ENCODE measurements around the gene SERAC1. TPM values are rescaled to one million over a fixed set of nuclear protein-coding genes. Genes with fewer than 3 reads are reported as not detected.

Gene SERAC1
- total RNA-seq, 1 donor from 2014 or later, result 9.3 TPM

GRCh38 chr6:158205169-158205944, 37.3 kb upstream of the SERAC1 start:
- no peak overlapping the region for H2AFZ ChIP-seq (ENCODE audit: low read depth, low read length)
- peaks cover 17% of the 10 kb centered on the region for H3K4me1 ChIP-seq (ENCODE audit: insufficient read depth, low read length)
- H3K36me3 ChIP-seq (ENCODE audit: insufficient read depth, low read length), result no peaks in the 10 kb centered on the region
- Mint-ChIP-seq H3K36me3 (ENCODE audit: low read depth, unreplicated experiment) (no peaks in the 10 kb centered on the region), H3K27me3 (ENCODE audit: low read depth, unreplicated experiment) (peaks cover 1% of the 10 kb centered on the region), H3K4me3 (ENCODE audit: unreplicated experiment) (no peak overlapping the region), H3K27ac (ENCODE audit: unreplicated experiment) (no peak overlapping the region), H3K9me3 (ENCODE audit: unreplicated experiment) (no peaks in the 10 kb centered on the region), H3K4me1 (ENCODE audit: low read depth, unreplicated experiment) (peaks cover 6% of the 10 kb centered on the region)
- no peak overlapping the region for H3K4me2 ChIP-seq (ENCODE audit: low read length)
- no peaks in the 10 kb centered on the region for H3K79me2 ChIP-seq (ENCODE audit: insufficient read depth, low read length)
- H3K27ac ChIP-seq (ENCODE audit: low read depth, low read length), result no peak overlapping the region
- H3K27me3 ChIP-seq (ENCODE audit: insufficient read depth, low read length), result no peaks in the 10 kb centered on the region
- no peaks in the 10 kb centered on the region for H4K20me1 ChIP-seq (ENCODE audit: insufficient read depth, low read length)
- no peak for FAIRE-seq
- no peak for TF ChIP-seq EZH2 (IDR thresholded peaks at IDR 0.05; ENCODE audit: insufficient read depth, low read length)
- TF ChIP-seq CTCF (IDR thresholded peaks at IDR 0.05; ENCODE audit: insufficient read depth, low read depth, low read length), result peak; percentile 43
- DNase-seq (ENCODE audit: low read depth), result no peak
- H3K9ac ChIP-seq (ENCODE audit: low read length), result no peak overlapping the region
- no peaks in the 10 kb centered on the region for H3K9me3 ChIP-seq (ENCODE audit: insufficient read depth, low read depth, low read length)
- no peak overlapping the region for H3K4me3 ChIP-seq (ENCODE audit: insufficient read depth, low read depth, low read length)

GRCh38 chr6:158198461-158198860, 30.4 kb upstream of the SERAC1 start:
- no peak for TF ChIP-seq CTCF (IDR thresholded peaks at IDR 0.05; ENCODE audit: insufficient read depth, low read depth, low read length)
- no peaks in the 10 kb centered on the region for H3K27me3 Mint-ChIP-seq (ENCODE audit: low read depth, unreplicated experiment)
- H3K27me3 ChIP-seq (ENCODE audit: insufficient read depth, low read length), result no peaks in the 10 kb centered on the region
- no peak overlapping the region for H3K27ac ChIP-seq (ENCODE audit: low read depth, low read length)
- H3K4me3 ChIP-seq (ENCODE audit: insufficient read depth, low read depth, low read length), result no peak overlapping the region
- no peaks in the 10 kb centered on the region for H3K9me3 Mint-ChIP-seq (ENCODE audit: unreplicated experiment)
- H3K4me3 Mint-ChIP-seq (ENCODE audit: unreplicated experiment), result no peak overlapping the region
- H3K9me3 ChIP-seq (ENCODE audit: insufficient read depth, low read depth, low read length), result no peaks in the 10 kb centered on the region
- no peak overlapping the region for H3K4me2 ChIP-seq (ENCODE audit: low read length)
- no peak for FAIRE-seq
- DNase-seq (ENCODE audit: low read depth), result no peak
- H3K4me1 ChIP-seq (ENCODE audit: insufficient read depth, low read length), result no peaks in the 10 kb centered on the region
- no peaks in the 10 kb centered on the region for H3K36me3 ChIP-seq (ENCODE audit: insufficient read depth, low read length)
- no peak overlapping the region for H3K27ac Mint-ChIP-seq (ENCODE audit: unreplicated experiment)
- H3K79me2 ChIP-seq (ENCODE audit: insufficient read depth, low read length), result no peaks in the 10 kb centered on the region
- no peaks in the 10 kb centered on the region for H3K4me1 Mint-ChIP-seq (ENCODE audit: low read depth, unreplicated experiment)
- H4K20me1 ChIP-seq (ENCODE audit: insufficient read depth, low read length), result no peaks in the 10 kb centered on the region
- H3K36me3 Mint-ChIP-seq (ENCODE audit: low read depth, unreplicated experiment), result peaks cover 4% of the 10 kb centered on the region
- H2AFZ ChIP-seq (ENCODE audit: low read depth, low read length), result no peak overlapping the region
- no peak overlapping the region for H3K9ac ChIP-seq (ENCODE audit: low read length)

Data from astrocyte (in vitro differentiated cells and primary cell).